Ureter (tissue), 1 donor: ENCODE measurements around the gene GLIS1. TPM values are rescaled to one million over a fixed set of nuclear protein-coding genes. Genes with fewer than 3 reads are reported as not detected.

Experiments used
- DNase-seq: peaks from one replicate; pipeline ENCODE4 v3.0.0-alpha.2; 2020; ENCODE audit warnings: low spot score
- total RNA-seq: library from RNA; stranded (reverse); gene quantifications from one replicate; pipeline ENCODE4 v1.2.4, GENCODE V29; 2023
- donor health status: DM: yes; HTN: yes; CAD: no.

Gene GLIS1
- total RNA-seq, 1 donor from 2014 or later = 2.7 TPM

DNA sequence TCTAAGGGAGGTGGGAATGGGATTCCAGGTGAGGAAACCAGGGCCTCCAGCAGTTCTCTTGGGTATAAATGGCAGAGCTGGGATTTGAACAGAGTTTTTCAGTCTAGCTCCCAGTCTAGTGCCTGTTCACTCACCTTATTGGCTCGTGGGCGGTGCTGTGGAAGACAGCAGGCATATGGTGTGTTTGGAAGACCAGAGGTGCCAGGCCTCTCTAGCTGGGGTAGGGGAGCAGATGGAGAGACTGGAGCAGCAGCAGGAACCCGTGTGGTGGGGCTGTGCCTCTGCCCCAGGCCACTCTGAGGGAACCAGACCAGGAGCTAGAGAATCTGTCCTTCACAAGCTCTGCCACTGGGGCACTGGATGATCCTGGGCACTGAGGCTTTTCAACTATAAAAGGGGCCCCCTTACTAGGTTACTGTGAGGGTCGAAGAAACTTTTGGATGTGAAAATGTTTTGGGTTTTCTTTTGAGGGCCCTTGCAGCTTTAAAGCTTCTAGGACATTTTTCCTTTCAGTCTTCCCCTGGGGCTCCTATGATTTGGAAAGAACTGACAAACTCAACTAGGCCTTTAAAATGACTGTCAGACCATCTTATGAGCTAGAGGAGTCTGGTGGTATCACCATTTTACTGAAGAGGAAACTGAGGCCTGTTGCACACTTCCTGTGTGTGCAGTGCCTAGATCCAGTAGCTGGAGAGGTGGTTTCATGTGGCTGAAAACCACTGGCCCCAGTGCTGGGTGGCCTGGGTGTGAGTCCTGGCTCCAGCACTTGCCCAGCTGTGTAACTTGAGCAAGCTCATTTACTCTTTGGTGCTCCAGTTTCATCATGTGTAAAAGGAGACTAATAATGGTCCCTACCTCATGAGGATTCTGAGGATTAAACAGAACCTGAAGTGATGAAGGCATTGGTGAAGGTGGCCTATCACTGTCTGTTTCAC lies 273.7 kb downstream of the GLIS1 start:
- DNase-seq = no peak

DNA sequence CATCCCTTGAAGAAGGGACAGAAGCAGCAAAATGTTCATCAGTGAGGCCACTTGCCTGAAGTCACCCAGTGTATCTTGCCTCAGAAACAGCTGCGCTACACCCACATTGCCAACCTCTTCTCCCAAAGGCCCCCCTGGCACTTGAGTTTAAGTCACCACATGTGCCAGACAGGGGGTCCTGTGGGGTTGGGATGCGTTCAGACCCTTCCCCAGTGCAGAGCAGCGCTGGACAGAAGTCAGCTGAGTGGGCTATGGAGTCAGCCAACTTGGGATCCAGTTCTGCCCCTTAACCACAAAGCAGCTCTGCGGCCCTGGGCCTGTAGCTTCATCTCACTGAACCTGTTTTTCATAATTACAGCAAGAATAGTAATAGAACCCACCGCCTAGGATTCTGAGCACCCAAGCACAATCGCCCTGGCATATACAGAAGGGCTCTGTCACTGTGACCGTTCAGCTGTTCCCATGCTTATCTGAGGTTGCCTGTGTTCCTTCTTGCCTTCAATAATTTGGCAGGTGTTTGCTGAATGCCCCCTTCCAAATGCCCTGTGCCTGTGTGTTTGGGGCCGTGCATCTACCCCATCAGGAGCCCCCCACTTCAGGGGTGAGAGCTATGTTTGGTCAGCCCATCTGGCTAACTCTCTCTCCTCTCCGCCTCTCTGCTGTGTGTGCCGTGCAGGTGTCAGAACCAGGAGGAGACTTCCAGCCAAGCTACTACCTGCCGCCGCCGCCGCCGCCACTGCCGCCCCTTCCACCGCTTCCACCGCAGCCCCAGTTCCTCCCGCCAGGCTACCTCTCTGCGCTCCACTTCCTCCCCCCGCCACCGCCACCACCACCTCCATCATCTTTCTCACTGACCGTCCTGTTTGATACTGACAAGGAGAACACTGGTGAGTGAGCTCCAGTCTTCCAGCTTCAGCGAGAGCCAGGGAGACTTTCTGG lies 274.7 kb downstream of the GLIS1 start:
- no peak for DNase-seq

DNA sequence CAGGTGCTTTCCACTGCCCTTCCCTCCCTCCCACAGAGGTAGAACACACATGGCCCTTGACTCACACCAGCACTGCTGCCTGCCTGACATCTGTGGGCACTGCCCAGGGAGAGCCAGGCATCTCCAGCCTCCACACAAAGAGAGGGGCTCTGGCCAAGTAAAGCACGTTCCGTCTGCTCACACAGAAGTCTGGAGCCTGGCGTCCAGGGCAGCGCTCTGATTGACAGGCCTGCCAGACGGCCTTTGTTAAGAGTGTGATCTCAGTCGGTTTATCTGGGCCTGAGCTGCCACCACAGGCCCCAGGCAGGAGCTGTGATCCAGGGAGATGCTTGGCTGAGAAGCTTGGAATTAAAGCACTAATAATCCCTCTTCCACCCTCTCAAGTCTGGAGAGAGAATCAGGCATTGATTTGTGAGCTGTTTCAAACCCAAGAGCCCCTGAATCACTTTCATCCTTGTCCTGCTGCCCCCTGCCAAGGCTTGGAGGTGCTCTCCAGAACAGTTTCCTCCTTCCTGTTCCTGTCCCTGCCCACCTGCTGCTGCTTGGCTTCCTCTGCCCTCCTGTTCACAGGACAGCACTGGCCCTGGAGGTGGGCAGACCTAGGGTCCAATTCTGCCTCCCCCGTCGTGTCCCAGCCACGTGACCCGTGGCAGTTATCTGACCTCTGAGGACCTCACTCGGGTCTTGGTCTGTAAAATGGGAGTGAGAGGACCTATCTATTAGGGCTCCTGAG lies 276.0 kb downstream of the GLIS1 start:
- no peak for DNase-seq

DNA sequence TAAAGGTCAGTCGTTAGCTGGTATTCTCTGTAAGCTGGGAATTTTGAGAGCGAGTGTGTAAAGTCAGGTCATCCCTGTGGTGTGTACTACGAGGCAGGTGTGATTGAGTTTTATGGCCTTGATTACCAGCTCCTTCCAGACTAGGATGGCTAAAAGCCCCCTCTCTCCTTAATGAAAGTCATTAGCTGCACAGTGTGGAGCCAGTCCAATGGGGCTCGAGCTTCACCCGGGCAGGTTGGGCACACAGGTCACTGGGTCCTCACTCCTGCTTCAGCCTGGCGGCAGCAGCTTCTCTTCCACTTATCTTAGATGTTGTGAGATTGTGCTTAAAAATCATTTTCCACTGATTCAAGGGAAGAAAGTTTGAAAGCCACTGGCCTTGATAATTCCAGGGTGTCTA lies 276.8 kb downstream of the GLIS1 start:
- DNase-seq = no peak

GRCh38 chr1:53461323-53462044 lies 277.5 kb downstream of the GLIS1 start:
- no peak for DNase-seq

DNA sequence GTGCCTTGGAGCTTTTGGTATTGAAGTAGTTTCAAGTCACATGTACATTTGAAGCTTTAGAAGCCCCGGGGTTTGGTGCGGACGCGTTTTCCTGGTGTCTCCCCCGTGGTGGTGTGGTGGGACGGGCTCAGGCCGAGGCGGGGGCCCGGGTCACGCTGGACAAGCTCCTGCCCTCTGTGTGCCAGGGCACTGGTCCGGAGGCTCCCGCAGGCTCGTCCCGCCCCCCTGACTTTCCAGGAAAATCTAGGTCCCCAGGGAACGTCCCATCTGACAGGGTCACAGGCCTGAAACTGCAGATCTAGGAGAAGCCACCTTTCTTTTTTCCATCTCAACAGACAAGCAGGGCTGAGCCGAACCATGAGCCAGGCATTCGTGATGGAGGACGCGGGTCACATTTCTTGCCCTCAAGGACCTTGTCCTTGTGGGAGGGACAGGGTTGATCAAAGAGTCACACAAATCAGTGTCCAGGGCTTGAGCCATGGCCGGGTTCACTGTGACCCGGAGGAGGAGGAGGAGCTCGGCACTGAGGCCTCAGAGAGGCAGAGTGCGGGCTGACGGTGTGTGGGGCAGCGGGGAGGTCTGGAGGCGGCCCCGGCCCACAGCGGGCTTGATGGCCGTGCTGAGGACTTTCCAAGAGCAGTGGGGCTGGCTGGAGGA lies 278.2 kb downstream of the GLIS1 start:
- DNase-seq = no peak

- no peak for DNase-seq
These were observed 278.7 kb downstream of the GLIS1 start for GRCh38 chr1:53460211-53460634.

- DNase-seq = no peak
These were observed 279.4 kb downstream of the GLIS1 start, which contains the start of gene DMRTB1 for GRCh38 chr1:53459321-53460175. Gene DMRTB1, plus strand, starts transcription at chr1:53459399. Its CDS starts 55 bp downstream, at chr1:53459454.

GRCh38 chr1:53458634-53459033 lies 280.3 kb downstream of the GLIS1 start:
- DNase-seq = no peak

Other genes starting within 250 kb of the GLIS1 start
- 15.5 TPM for gene NDC1, start 99.1 kb upstream of the GLIS1 start, total RNA-seq
- 30.1 TPM for gene YIPF1, start 150.6 kb upstream of the GLIS1 start, total RNA-seq
- gene DIO1, start 155.0 kb upstream of the GLIS1 start, total RNA-seq = not detected
- gene IFT25, start 206.5 kb upstream of the GLIS1 start, total RNA-seq = 37.3 TPM
- 24.8 TPM for gene LRRC42, start 207.2 kb upstream of the GLIS1 start, total RNA-seq